ENCODE data around the gene GGNBP2. TPM values are rescaled to one million over a fixed set of nuclear protein-coding genes. Genes with fewer than 3 reads are reported as not detected.

GGNBP2 gene
- total RNA-seq, 4 donors from 2014 or later, result 24.6 to 93.0 (median 51.9) TPM

- H3K27me3 ChIP-seq, result no peaks in the 10 kb centered on the region
- H3K4me3 ChIP-seq, result no peak overlapping the region
- no peak overlapping the region for H3K27ac ChIP-seq
- no peaks in the 10 kb centered on the region for H3K9me3 ChIP-seq
- no peaks in the 10 kb centered on the region for H3K36me3 ChIP-seq
- DNase-seq, result no peak
- TF ChIP-seq POLR2A (IDR thresholded peaks at IDR 0.05), result no peak
- TF ChIP-seq CTCF (IDR thresholded peaks at IDR 0.05), result no peak
- intact Hi-C loops (cut with DNase I; ENCODE audit: low total_unique reads), result no loop called here
- H3K4me1 ChIP-seq, result no peaks in the 10 kb centered on the region
These were observed 21.6 kb upstream of the GGNBP2 start for GRCh38 chr17:36523113-36523512.

- DNase-seq, result no peak
- intact Hi-C loops (cut with DNase I; ENCODE audit: low total_unique reads), result no loop called here
- H3K9me3 ChIP-seq, result no peaks in the 10 kb centered on the region
- H3K36me3 ChIP-seq, result no peaks in the 10 kb centered on the region
- TF ChIP-seq CTCF (IDR thresholded peaks at IDR 0.05) (no peak), POLR2A (IDR thresholded peaks at IDR 0.05) (no peak)
- H3K4me3 ChIP-seq, result no peak overlapping the region
- H3K4me1 ChIP-seq, result no peaks in the 10 kb centered on the region
- no peaks in the 10 kb centered on the region for H3K27me3 ChIP-seq
- H3K27ac ChIP-seq, result no peak overlapping the region
These were observed 20.3 kb upstream of the GGNBP2 start for GRCh38 chr17:36524428-36524876.

- no peak for DNase-seq
- TF ChIP-seq POLR2A (IDR thresholded peaks at IDR 0.05), result no peak
- TF ChIP-seq CTCF (IDR thresholded peaks at IDR 0.05), result no peak
- intact Hi-C loops (cut with DNase I; ENCODE audit: low total_unique reads), result no loop called here
These were observed 19.6 kb upstream of the GGNBP2 start for GRCh38 chr17:36525113-36525512.

GRCh38 chr17:36525888-36526287 is 18.8 kb upstream of the GGNBP2 start:
- DNase-seq, result no peak
- TF ChIP-seq CTCF (IDR thresholded peaks at IDR 0.05) (no peak), POLR2A (IDR thresholded peaks at IDR 0.05) (no peak)
- no peak overlapping the region for H3K27ac ChIP-seq
- no peaks in the 10 kb centered on the region for H3K36me3 ChIP-seq
- H3K4me1 ChIP-seq, result no peaks in the 10 kb centered on the region
- H3K27me3 ChIP-seq, result no peaks in the 10 kb centered on the region
- intact Hi-C loops (cut with DNase I; ENCODE audit: low total_unique reads), result no loop called here
- H3K4me3 ChIP-seq, result no peak overlapping the region
- no peaks in the 10 kb centered on the region for H3K9me3 ChIP-seq

More at GRCh38 chr17:36525113-36525512, 19.6 kb upstream of the GGNBP2 start:
- Histone ChIP-seq H3K4me1 (no peaks in the 10 kb centered on the region), H3K27me3 (no peaks in the 10 kb centered on the region), H3K27ac (no peak overlapping the region), H3K9me3 (no peaks in the 10 kb centered on the region), H3K4me3 (no peak overlapping the region), H3K36me3 (no peaks in the 10 kb centered on the region)

- no peaks in the 10 kb centered on the region for H3K27me3 ChIP-seq
- no peak overlapping the region for H3K4me3 ChIP-seq
- no peak for TF ChIP-seq CTCF (IDR thresholded peaks at IDR 0.05)
- TF ChIP-seq POLR2A (IDR thresholded peaks at IDR 0.05), result no peak
- H3K4me1 ChIP-seq, result no peaks in the 10 kb centered on the region
- DNase-seq, result no peak
- no peaks in the 10 kb centered on the region for H3K36me3 ChIP-seq
- intact Hi-C loops (cut with DNase I; ENCODE audit: low total_unique reads), result no loop called here
- no peaks in the 10 kb centered on the region for H3K9me3 ChIP-seq
- no peak overlapping the region for H3K27ac ChIP-seq
These were observed 17.0 kb upstream of the GGNBP2 start for GRCh38 chr17:36527621-36528250.

Data from uterus (tissue), 4 donors.